ENCODE results near the gene BMP6.

Gene BMP6

DNA sequence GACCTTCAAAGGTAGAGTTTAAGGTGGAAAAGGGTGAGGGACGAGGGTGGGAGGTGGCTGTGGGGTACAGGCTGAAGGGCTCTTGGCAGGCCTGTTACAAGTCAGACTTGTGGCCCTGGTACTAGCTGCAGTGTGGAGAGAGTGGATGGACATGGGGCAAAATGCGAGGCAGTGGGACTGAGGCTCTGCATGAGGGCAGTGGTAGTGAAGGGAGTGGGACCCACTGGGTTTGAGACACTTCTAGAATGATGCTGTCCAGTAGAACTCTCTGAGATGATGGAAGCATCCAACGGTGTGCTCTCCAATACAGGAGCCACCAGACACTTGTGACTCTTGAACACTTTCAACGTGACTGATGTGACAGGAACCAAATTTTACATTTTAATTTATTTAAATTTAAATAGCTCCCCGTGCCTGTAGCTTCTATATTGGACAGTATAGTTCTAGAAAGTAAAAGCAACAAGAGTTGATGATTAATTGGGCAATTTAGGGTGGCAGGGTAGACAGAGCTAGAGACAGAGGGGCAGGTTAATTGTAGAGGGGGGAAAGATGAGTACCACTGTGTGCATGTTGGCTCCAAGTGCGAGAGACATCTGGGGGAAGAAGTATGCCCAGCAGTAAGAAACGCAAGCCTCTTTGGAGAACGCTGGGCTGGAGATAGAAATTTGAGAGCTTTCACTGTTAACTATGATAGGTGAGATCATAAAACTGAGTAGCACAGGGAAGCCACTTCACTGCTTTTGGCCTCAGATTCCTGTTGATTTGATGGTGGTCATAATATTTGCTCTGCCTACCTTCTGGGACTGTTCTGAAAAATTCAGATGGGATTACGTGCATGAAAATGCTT is 107.2 kb downstream of the BMP6 start:
- no peak for DNase-seq

DNA sequence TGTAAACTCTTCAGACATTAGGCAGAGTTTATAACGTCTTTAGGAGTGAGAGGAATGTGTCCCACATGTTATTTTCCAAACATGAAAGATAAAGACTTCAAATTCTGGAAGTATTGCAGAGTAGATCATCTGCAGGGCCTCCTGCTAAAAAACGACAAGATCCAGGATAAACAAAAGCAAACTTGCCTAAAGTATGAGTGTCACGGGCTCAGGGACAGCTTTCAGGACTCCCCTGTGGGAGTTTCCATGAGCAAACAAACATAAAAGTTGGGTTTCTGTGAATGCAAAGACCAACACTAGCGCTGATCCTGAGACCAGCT is 107.8 kb downstream of the BMP6 start:
- no peak for DNase-seq

DNA sequence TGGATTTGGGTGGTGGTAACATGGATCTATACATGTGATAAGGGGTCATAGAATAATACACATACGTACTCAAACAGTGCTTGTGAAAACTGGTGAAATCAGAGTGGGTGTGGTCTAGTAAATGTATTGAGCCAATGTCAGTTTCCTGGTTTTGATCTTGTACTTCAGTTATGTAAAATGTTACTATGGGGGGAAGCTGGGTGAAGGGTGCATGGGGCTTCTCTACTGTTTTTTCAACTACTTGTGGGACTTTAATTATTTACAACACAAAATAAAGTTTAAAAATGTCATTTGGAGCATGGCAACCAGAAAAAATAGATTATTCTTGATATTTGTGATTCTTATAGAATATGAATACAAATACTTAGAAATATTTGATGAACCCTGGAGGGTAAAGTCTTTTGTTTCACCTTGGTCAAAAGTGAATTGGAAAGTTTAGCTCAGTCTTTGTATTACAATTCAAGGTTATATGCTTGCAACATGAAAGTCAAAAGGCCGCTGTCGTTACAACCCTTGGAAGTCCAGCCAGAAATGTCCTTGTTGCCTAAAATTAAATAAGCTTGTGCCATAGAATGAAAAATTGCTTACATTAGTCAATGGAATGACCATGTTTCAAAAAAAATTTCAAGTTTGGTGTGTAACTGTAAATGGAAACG is 110.6 kb downstream of the BMP6 start:
- DNase-seq: no peak

DNA sequence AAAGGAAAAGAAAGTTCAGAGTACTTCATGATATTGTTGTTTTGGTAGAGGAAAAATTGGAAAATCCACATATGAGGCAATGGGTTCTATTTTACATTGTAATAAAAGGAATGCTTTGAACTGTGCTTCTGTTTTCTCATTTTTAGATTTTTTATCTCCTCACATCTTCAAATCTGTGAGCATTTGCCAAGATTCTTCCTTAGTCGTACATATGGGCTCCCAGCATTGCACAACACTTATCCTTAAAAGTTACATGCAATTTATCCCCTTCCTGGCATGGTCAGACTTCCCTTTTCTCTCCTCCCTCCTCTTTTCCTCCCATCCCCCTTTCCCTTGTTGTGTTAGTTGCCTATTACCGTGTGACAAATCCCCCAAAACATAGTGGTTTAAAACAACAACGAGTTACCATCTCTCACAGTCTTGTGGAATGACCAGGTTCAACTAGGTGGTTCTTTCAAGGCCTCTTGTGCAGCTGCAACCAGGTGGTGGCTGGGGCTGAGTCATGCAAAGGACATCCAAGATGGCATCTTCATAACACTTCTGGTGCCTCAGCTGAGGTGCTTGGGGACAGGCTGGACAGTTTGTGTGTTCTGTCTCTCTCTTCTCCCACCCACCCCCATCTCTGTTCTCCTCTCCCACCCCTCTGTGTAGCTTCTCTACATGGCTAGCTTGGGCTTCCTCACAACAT is 116.0 kb downstream of the BMP6 start:
- DNase-seq: no peak

DNA sequence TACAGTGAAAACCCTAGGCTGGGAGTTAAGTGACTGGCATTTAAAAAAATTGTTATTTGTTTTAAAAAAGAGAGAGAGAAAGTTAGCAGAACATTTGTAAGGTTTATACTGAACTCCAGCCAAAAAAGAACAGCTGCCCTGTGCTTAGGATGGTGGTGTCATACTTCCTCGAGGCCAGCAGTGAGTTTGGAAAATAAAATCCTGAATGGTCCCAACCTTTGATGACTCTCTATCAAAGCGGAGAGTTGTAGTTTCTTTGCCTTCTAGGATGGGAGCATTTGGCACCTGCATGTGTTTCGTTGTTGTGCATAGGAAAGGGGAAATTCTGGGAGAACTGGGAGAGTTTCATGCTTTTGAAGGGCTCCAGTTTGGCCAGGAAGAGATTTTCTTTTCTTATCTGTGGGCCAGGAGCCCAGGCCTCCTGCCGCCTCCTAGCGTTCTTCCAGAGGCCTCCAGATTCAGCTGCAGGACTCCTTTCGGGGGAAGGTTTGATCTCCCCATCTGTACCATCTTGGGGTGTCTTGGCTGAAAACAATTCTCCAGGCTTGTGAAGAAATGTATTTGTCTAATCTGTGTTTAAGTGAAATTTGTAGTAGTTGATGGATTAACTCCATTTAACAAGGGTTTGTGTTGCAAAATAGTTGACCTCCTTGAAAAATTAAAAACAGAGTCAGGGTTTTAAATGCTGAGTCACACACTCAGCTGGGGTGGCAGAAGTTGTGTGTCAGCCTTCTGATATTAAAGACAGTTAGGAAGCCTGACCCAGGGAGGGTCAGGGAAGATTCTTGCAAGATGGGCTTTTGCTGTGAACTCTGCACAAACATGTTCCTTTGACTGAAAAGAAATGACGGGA is 121.3 kb downstream of the BMP6 start:
- no peak for DNase-seq

DNA sequence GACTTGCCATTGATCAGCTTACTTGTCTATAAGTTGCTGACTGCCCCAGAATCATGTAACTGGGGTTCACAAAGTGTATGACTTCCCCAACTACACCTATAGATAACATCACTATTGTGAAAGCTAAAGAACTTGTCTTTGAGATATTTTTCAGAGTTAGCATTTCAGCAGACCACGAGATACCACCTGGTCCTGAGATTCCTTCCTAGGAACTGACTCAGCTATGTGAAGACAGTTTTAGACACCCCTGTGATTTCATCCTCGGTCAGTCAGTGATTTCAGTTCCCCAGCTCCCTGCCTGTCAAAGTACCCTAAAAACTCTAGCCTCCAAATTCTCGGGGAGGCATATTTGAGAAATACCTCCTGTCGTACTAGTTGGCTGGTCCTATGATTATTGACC is 122.3 kb downstream of the BMP6 start:
- DNase-seq: no peak

DNA sequence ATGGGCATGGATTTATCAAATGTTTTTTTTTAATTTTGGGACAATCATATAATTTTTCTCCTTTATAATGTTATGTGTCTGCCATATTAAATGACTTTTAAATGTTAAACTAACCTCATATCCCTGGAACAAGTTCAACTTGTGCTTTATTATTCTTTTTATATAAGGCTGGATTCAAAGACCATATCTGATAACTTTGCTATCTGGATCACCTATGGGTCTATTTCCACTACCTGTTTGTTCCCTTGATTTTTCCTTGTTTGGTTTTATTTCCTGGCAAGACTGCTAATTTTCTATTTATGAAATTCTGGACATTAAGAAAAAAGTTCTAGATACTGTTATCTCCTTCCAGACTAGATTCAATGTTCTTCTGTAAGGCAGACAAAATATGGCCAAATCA is 125.9 kb downstream of the BMP6 start:
- no peak for DNase-seq

DNA sequence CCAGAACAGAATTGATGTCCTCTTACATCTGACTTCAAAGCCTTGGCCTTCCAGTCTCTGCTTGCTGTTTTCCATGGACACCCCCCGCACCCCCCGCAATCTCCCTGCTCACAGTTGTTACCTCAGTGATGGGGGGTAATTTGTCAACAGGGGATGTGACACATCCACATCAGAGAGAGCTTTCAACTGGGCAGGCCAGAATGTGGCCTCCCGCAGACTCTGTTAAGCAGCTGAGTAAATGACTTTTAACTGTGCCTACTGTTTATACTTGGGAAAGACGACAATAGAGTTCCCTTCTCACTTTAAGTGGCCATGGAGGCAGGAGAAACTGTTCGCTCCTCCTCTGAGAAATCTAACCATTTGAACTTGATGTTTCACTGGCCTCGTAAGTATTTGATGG is 133.7 kb downstream of the BMP6 start:
- DNase-seq: no peak

DNA sequence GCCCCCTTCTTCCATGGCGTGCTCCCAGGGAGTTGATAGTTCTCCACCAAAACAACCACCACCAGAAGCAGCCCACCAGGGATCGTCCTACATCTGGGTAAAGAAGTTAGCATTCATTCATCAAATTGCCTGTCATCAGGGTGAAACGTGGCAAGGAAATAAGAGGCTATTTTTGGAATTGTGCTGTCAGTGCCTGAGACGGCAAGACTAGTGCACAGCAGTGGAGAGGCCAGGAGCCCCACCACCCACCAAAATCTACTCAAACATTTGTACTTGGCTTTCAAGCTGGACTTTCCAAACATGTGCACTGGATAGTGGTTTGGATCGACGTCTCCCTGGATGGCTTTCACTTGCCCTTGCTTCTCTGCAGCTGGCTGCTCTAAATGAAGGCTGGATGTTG is 139.9 kb downstream of the BMP6 start:
- DNase-seq: no peak

DNA sequence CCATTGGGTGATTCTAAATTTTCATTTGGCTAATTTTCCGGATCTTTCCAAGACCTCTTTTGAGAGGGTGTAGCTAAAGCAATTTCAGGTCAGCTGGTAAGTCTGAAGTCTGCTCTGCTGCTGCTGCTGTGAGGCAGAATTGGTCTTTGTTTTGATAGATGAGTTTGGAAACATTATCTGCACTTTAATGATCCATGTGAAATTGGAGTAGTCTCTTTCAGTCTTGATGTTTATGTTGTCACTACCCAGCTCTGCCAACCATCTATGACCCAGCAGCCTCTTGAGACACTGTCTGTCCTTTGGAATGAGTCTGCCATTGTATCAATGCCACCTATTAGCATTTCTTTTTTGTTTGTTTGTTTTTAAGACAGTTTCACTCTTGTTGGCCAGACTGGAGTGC is 140.6 kb downstream of the BMP6 start:
- no peak for DNase-seq

DNA sequence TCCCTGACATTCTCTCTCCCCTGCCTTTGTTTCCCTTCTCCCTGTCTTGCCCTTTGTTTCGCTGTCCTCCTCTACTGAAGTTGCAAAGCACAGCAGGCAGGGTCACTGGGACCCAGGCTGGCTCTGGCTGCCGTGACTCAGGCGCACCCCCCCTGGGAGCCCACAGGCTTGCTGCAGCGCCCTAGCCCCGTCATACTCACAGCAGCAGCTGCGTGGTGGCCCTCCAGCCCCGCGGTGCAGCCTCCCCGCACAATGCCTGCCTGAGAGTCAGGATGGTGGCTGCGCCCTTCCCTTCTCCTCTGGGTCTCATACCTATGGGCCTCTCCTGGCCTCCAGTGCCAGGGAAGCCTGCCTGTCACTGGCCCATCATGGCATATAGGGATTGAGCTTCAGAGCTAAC is 143.0 kb downstream of the BMP6 start:
- DNase-seq: no peak

DNA sequence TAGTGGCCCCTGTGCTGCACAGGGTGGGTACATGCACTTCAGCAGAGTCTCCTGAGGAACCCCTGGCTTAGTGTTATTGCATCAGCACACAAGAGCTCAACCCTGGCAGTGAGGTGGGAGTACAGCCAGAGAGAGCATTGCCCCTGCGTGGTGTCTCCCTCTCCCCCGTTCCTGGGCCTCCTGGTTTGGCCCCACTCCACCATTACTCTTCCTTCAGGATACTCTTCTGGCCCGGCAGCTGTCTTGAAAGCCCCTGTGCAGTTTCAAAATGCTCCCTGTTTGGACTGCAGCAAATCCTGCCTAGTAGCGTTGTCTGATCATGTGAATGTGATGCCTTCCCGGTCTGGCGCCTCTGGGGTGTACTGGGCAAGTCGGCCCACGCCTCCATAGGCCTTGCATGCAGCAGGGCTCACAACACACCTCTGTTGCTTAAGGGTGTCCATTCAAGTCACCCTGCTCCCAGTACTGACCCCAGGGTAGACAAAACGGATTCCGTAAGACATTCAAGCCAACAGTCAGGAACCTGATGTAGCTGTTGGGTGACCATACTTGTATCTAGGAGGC is 152.6 kb downstream of the BMP6 start:
- no peak for DNase-seq

DNA sequence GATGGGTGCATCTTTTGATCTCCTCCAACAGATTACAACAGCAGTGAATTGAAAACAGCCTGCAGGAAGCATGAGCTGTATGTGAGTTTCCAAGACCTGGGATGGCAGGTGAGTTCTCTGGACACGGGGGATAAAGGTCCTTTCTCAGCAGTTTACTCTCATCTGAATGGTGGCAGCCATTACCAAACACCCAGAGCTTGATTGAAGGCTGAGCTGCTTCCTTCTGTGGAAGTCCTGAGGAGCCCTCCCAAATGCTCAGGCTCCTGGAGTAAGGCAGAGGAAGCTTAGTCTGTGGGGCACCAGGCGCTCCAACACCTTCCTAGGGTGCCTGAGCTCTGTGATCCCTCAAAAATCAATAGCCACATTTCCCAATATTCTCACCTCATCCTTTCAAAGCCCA is 153.1 kb downstream of the BMP6 start:
- DNase-seq: no peak

DNA sequence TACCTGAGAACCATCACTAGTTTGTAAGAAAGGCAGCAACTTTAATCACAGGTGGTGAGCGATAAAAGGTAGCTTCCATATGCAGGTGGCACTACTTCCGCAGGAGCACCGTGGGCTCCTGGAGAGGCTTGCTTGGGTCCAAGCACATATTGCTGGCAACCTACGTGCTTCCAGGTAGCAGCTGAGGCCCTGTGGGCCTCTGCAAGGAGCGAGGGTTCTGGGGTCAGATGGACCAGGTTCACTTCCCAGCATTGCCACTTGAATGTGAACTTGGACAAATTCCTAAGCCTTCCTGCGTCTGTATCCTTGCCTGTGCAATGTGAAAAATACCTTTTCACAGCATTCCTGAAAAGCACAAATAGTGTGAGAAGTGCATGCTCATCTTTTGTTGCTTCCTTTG is 153.7 kb downstream of the BMP6 start:
- no peak for DNase-seq

DNA sequence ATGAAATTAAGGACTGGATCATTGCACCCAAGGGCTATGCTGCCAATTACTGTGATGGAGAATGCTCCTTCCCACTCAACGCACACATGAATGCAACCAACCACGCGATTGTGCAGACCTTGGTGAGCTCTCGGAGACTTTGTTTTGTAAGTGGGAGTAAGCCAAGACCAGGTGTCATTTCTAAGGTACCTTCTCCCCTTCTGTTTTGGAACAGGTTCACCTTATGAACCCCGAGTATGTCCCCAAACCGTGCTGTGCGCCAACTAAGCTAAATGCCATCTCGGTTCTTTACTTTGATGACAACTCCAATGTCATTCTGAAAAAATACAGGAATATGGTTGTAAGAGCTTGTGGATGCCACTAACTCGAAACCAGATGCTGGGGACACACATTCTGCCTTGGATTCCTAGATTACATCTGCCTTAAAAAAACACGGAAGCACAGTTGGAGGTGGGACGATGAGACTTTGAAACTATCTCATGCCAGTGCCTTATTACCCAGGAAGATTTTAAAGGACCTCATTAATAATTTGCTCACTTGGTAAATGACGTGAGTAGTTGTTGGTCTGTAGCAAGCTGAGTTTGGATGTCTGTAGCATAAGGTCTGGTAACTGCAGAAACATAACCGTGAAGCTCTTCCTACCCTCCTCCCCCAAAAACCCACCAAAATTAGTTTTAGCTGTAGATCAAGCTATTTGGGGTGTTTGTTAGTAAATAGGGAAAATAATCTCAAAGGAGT is 154.2 kb downstream of the BMP6 start:
- DNase-seq: no peak

DNA sequence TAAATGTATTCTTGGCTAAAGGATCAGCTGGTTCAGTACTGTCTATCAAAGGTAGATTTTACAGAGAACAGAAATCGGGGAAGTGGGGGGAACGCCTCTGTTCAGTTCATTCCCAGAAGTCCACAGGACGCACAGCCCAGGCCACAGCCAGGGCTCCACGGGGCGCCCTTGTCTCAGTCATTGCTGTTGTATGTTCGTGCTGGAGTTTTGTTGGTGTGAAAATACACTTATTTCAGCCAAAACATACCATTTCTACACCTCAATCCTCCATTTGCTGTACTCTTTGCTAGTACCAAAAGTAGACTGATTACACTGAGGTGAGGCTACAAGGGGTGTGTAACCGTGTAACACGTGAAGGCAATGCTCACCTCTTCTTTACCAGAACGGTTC is 154.8 kb downstream of the BMP6 start:
- no peak for DNase-seq

DNA sequence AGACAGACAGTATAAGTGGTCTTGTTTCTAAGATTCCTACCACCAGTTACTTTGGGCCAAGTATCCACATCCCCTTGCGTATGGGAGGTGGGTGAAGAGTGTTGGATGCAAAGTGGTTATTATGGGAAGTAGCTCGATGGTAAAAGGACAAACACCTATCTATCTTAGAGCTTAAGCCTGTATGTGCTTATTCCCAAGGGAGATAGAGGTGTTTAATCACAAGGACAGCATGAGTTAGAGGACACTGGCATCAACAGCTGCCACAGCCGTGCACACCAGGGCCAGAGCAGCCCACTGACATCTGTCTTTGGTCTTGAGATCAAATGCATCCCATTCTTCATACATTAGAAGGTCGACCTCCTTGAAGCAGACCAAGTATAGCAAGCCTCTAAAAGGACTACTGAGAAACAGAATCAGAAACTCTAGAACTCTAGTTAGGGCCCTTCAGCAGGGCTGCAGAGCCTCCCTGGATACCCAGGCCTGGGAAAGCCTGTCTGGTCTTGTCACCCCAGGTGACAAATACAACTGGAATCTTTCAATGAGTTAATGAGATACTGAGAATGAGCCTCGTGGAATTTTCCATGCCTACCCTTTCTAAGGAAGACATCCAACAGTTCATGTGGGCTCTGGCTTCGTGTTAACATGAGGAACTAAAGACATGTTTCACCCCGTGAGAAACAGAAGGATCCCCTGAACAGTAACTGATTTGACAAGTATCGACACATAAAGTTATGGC is 156.0 kb downstream of the BMP6 start:
- no peak for DNase-seq

DNA sequence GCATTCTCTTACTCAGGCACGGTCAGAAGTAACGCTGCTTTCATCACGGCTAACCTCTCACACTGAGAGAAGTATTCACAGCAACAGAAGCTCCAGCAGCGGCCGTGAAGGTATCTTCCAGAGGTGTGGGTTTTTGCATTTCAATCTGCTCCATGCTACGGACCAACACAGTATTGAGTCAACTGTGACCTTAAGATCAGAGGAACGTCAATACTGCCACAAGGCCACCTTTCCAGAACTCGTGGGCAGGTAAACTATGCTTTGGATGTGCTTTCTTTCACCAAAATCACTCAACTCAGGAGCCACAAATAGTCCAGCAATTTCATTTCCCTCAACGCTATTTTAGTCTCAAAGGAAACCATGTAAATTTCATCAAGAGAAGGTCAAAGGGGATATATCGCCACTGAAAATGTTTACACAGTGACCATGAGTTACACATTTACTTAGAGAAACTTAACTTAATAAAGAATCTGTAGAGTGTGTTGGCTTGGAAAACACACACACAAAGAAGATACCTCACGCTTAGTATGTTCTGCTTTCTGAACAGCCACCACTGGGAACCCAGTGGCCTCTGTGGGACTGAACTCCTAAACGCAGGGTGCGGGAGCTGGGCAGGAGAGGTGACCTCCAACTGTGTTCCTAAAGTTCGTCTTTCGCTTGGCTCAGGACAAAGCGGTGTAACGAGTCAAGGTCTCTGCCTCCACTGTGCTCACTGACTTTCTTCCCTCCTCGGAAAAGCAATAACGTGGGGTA is 156.8 kb downstream of the BMP6 start:
- DNase-seq: no peak

DNA sequence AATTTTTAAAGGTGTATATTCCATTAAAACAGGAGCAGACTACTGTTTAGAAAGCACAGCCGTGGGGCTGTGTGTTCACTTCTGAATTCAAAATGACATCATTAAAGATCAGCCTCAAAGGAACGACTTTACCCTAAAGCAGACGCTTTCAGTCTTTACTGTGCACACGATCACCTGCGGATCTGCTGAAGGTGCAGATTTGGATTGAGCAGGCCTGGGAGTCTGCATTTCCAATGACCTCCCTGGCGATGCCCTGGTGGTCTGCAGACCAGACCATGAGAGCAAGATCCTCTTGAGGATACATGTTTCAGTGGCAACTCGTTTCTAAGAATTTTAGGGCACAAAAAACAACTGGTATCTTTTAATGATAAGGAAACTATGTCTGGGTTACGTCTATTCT is 157.5 kb downstream of the BMP6 start:
- DNase-seq: no peak

DNA sequence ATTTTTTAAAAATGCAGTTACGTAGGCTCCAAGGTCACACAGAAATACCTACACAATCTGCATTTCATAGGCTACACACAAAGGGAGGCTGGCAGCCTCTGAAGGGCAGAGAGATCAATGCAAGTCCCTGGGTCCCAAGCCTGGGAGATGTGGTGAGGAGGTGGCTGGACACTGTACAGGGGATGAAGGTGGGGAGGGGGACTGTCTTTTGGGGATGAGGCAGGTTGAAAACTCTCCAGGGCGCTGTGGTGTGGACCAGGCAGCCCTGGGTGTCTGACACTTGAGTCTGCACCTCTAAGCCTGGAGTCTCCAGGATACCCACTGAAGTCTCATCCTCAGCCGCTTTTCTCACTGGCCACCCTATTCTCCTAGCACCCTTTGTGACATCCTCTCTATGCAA is 160.2 kb downstream of the BMP6 start:
- DNase-seq: no peak
